Ectodermal cell (in vitro differentiated cells): ENCODE measurements around the gene CCDC74B.
"Not testable (repeated sequence)": the region's sequence is repeated elsewhere in the genome, so short reads cannot be mapped to it uniquely, and the experiment has no call there.

Experiments
- H3K27ac ChIP-seq: 2 replicates; pipeline ENCODE4 v1.7.0; 2013; ENCODE audit warnings: mild to moderate bottlenecking, low read depth, low read length; ENCODE audit not compliant: insufficient read depth, poor library complexity, severe bottlenecking
- H3K27me3 ChIP-seq: 2 replicates; pipeline ENCODE4 v1.7.0; 2013; ENCODE audit warnings: mild to moderate bottlenecking, low read length; ENCODE audit not compliant: insufficient read depth, control insufficient read depth, poor library complexity, severe bottlenecking
- H3K36me3 ChIP-seq: one replicate; pipeline ENCODE4 v1.7.0; 2013; ENCODE audit warnings: low read length; ENCODE audit not compliant: control insufficient read depth, insufficient read depth
- H3K4me1 ChIP-seq: one replicate; pipeline ENCODE4 v1.7.0; 2013; ENCODE audit warnings: low read length; ENCODE audit not compliant: control insufficient read depth, insufficient read depth
- H3K4me3 ChIP-seq: 2 replicates; pipeline ENCODE4 v1.7.0; 2013; ENCODE audit warnings: low read depth, low read length, control low read depth; ENCODE audit not compliant: insufficient read depth
- H3K9me3 ChIP-seq: 2 replicates; pipeline ENCODE4 v1.7.0; 2013; ENCODE audit warnings: mild to moderate bottlenecking, low read length, moderate library complexity; ENCODE audit not compliant: control insufficient read depth
- WGBS, 2 experiments: methylation state at CpG; one replicate each; pipeline ENCODE4 v1.1.7; 2013; ENCODE audit warnings: missing lambda C conversion rate in 2 of 2; 5-methylcytosine and 5-hydroxymethylcytosine counted together

The CCDC74B gene

DNA sequence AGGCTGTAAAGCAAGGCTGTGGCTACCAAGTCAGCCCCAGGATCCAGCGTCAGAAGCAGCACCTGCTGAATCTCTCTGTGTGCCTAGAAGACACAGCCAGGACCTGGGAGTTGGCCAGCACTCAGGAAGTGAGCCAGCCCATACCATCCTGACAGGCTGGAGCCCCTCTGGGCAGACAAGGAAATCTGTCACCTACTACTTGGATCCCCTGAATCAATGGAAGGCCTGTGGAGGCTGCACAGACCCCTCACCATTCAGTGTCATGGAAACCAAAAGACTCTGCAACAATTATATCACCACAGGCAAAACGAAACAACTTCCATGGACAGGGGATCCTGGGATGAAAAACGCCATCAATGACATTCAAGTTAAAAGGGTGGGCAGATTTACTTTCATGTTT, 21.7 kb upstream of the CCDC74B start:
- 93 to 94% methylated on average over 3 of the region's 3 CpGs for WGBS, 2 experiments
- not testable (repeated sequence) for H3K4me1 ChIP-seq, H3K4me3 ChIP-seq, H3K27ac ChIP-seq, H3K9me3 ChIP-seq, H3K27me3 ChIP-seq
- H3K36me3 ChIP-seq, result peaks cover 24% of the 10 kb centered on the region

DNA sequence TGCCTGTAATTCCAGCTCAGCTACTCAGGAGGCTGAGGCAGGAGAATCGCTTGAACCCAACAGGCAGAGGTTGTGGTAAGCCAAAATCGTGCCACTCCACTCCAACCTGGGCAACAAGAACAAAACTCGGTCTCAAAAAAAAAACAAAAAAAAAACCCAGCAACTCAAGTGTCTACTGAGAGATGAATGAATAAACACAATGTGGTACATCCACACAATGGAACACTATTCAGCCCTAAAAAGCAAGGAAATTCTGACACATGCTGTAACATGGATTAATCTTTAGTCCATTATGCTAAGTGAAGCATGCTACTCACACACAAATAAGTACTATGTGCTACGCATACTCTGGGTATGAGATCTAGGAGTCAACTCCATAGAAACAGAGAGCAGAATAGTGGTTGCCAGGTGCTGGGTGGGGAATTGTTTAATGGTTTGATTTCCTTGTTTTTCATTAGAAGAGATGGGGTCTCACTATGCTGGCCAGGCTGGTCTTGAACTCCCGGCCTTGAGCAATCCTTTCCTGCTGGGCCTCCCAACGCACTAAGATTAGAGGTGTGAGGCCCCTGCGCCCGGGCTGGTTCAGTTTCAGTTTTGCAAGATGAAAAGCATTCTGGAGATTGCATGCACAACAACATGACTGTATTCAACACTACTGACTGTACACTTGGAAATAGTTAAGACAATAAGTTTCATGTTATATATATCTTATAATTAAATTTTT, 20.5 kb upstream of the CCDC74B start:
- H3K36me3 ChIP-seq, result peaks cover 21% of the 10 kb centered on the region
- 96 to 98% methylated on average over 8 of the region's 8 CpGs for WGBS, 2 experiments
- H3K4me3 ChIP-seq, result no peak overlapping the region
- H3K4me1 ChIP-seq, result no peaks in the 10 kb centered on the region
- no peaks in the 10 kb centered on the region for H3K9me3 ChIP-seq
- H3K27me3 ChIP-seq, result no peaks in the 10 kb centered on the region
- no peak overlapping the region for H3K27ac ChIP-seq

GRCh38 chr2:130162968-130163367, 18.1 kb upstream of the CCDC74B start:
- H3K36me3 ChIP-seq, result peaks cover 18% of the 10 kb centered on the region
- H3K4me3 ChIP-seq, result no peak overlapping the region

GRCh38 chr2:130162486-130162885, 17.6 kb upstream of the CCDC74B start:
- WGBS, 2 experiments, result 96% methylated on average over 7 of the region's 7 CpGs
- H3K27ac ChIP-seq, result not testable (repeated sequence)

More at GRCh38 chr2:130162968-130163367, 18.1 kb upstream of the CCDC74B start:
- H3K27me3 ChIP-seq, result no peaks in the 10 kb centered on the region
- H3K27ac ChIP-seq, result no peak overlapping the region
- 96 to 97% methylated on average over 8 to 9 of the region's 9 CpGs for WGBS, 2 experiments
- no peaks in the 10 kb centered on the region for H3K4me1 ChIP-seq
- H3K9me3 ChIP-seq, result no peaks in the 10 kb centered on the region

GRCh38 chr2:130160838-130161705, 16.2 kb upstream of the CCDC74B start:
- H3K27ac ChIP-seq, H3K9me3 ChIP-seq, H3K27me3 ChIP-seq, H3K4me1 ChIP-seq, H3K4me3 ChIP-seq: not testable (repeated sequence)
- peaks cover 15% of the 10 kb centered on the region for H3K36me3 ChIP-seq
- WGBS, 2 experiments, result 75 to 79% methylated on average over 25 of the region's 25 CpGs

More at GRCh38 chr2:130162486-130162885, 17.6 kb upstream of the CCDC74B start:
- H3K36me3 ChIP-seq, result peaks cover 15% of the 10 kb centered on the region
- not testable (repeated sequence) for H3K4me3 ChIP-seq, H3K27me3 ChIP-seq, H3K4me1 ChIP-seq, H3K9me3 ChIP-seq

- Histone ChIP-seq H3K9me3 (no peaks in the 10 kb centered on the region), H3K4me3 (no peak overlapping the region), H3K36me3 (peaks cover 14% of the 10 kb centered on the region), H3K27me3 (no peaks in the 10 kb centered on the region), H3K4me1 (no peaks in the 10 kb centered on the region), H3K27ac (no peak overlapping the region)
- 93 to 95% methylated on average over 6 of the region's 6 CpGs for WGBS, 2 experiments
These were observed 15.2 kb upstream of the CCDC74B start for GRCh38 chr2:130160131-130160530.

DNA sequence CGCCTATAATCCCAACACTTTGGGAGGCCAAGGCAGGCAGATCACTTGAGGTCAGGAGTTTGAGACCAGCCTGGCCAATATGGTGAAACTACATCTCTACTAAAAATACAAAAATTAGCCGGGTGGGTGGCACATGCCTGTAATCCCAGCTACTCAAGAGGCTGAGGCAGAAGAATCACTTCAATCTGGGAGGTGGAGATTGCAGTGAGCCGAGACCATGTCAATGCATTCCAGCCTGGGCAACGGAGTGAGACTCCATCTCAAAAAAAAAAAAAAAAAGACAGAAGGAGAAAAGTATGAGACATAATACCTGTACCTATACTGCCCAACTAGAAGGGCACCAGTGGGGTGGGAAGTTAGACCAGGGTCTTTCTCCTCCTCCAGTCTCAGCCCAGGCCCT, 14.5 kb upstream of the CCDC74B start:
- H3K4me1 ChIP-seq, H3K4me3 ChIP-seq, H3K27ac ChIP-seq, H3K27me3 ChIP-seq, H3K9me3 ChIP-seq: not testable (repeated sequence)
- peaks cover 14% of the 10 kb centered on the region for H3K36me3 ChIP-seq
- 90 to 91% methylated on average over 3 to 4 of the region's 4 CpGs for WGBS, 2 experiments

- Histone ChIP-seq H3K27me3 (no peaks in the 10 kb centered on the region), H3K27ac (no peak overlapping the region), H3K9me3 (no peaks in the 10 kb centered on the region), H3K4me3 (no peak overlapping the region), H3K4me1 (no peaks in the 10 kb centered on the region), H3K36me3 (peaks cover 7% of the 10 kb centered on the region)
- WGBS, 2 experiments, result 96 to 97% methylated on average over 9 of the region's 9 CpGs
These were observed 13.7 kb upstream of the CCDC74B start for GRCh38 chr2:130158631-130159030.

DNA sequence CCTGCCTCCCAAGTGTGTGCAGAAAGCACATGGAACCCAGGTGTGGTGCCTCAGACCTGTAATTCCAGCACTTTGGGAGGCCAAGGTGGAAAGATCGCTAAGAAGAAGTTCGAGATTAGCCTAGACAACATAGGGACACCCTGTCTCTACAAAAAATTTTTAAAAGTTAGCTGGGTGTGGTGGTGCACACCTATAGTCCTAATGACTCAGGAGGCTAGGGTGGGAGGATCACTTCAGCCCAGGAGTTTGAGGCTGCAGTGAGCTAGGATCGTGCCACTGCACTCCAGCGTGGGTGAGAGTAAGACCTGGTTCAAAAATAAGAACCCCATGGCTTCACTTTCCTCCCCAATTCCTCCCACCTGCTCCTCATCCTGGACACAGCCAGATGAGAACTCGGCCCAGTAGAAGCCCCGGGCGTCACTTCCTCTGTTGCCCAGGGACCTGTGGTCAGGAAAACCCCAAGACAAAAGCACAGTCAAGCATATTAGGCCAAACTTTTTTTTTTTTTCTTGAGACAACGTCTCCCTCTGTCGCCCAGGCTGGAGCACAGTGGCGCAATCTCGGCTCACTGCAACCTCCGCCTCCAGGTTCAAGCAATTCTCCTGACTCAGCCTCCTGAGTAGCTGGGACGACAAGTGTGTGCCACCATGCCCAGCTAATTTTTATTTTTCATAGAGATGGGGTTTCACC, 13.1 kb upstream of the CCDC74B start:
- H3K36me3 ChIP-seq, H3K4me1 ChIP-seq, H3K27ac ChIP-seq, H3K27me3 ChIP-seq, H3K4me3 ChIP-seq, H3K9me3 ChIP-seq: not testable (repeated sequence)
- 92% methylated on average over 13 of the region's 13 CpGs for WGBS, 2 experiments

DNA sequence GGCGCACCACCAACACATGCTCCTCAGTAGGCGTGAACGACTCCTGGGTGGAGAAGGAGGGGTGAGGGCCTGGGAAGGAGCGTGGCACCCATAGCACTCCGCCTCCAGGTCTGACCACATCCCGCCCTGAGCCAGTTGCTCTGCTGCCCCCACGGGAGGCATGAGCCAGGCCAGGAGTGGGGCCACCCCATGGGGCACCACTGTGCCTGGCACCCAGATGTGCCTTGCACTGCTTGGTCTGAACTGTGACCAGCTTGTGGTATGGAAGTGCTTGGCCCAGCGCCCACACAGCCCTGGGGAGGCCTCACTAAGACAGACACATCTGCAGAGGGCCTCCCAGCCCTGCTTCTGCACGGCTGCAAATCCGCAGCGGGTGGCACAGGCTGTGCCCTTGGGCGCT, 12.4 kb upstream of the CCDC74B start:
- WGBS, 2 experiments, result 93 to 98% methylated on average over 11 of the region's 12 CpGs
- H3K27me3 ChIP-seq, H3K4me1 ChIP-seq, H3K36me3 ChIP-seq, H3K9me3 ChIP-seq, H3K27ac ChIP-seq, H3K4me3 ChIP-seq: not testable (repeated sequence)
